HepG2 (cell line): ENCODE results near the gene MYO5A. TPM values are rescaled to one million over a fixed set of nuclear protein-coding genes. Genes with fewer than 3 reads are reported as not detected.

ENCODE experiments used
- ATAC-seq: fragments of 200-7000 bp; cut with Tn5 transposase; 3 replicates; pipeline ENCODE4 v1.9.1; 2020; ENCODE audit warnings: mild to moderate bottlenecking, moderate library complexity
- BruUV-seq: library from RNA; stranded (reverse); fragments of 400-500 nt; replicated peaks from 2 replicates; lab custom pipeline; 2021; lab: Mats Ljungman, UMichigan
- CTCF ChIA-PET: fragments of 300-600 bp; formaldehyde crosslinking; extraction: SDS; loops from one replicate; lab custom pipeline; 2021; ENCODE audit warnings: low total read pairs, inconsistent platforms, low intra/inter-chr PET ratio; lab: Yijun Ruan, JAX
- POLR2A ChIA-PET: fragments of 350-600 bp; sonication (Branson Sonifier 250); formaldehyde crosslinking; loops from one replicate; lab custom pipeline; 2020; ENCODE audit warnings: antibody characterized with exemption, inconsistent platforms; lab: Yijun Ruan, JAX
- DNase-seq: peaks from one replicate; pipeline ENCODE4 v3.0.0-alpha.2; 2015; ENCODE audit warnings: low spot score
- FAIRE-seq: peaks from 3 replicates; lab custom pipeline; 2011; peaks lifted over from hg19 to GRCh38; lab: Jason Lieb, UNC
- H2AFZ ChIP-seq: one replicate; pipeline ENCODE4 v1.6.1; 2011; ENCODE audit warnings: low read length, inconsistent platforms
- H3K27ac ChIP-seq: fragments of 300-600 bp; 3 replicates; pipeline ENCODE4 v1.8.0; 2011; ENCODE audit warnings: mixed run types, mild to moderate bottlenecking, mixed read lengths, low read length, inconsistent platforms; ENCODE audit not compliant: insufficient read depth; ENCODE audit errors: extremely low read length
- H3K27me3 ChIP-seq, 2 experiments: fragments of 200-600 bp in 1 of 2; 2 replicates in 1 of 2; 3 replicates in 1 of 2; pipeline versions ENCODE4 v1.6.0 to v1.8.0; 2011; ENCODE audit warnings: low read length in 2 of 2, mild to moderate bottlenecking in 2 of 2, moderate library complexity in 2 of 2, inconsistent platforms in 1 of 2; ENCODE audit not compliant: insufficient read depth in 2 of 2, control insufficient read depth in 1 of 2
- H3K36me3 ChIP-seq, 2 experiments: fragments of 200-600 bp in 1 of 2; replicated peaks in 1 of 2; 2 replicates in 1 of 2; 3 replicates in 1 of 2; pipeline versions ENCODE4 v1.5.1 to v1.8.0; 2011; ENCODE audit warnings: low read length in 2 of 2, inconsistent platforms in 1 of 2; ENCODE audit not compliant: insufficient read depth in 2 of 2, control insufficient read depth in 1 of 2
- H3K4me1 ChIP-seq: 2 replicates; pipeline ENCODE4 v1.5.1; 2012; ENCODE audit warnings: low read length, inconsistent platforms; ENCODE audit not compliant: insufficient read depth
- H3K4me2 ChIP-seq: 2 replicates; pipeline ENCODE4 v1.6.0; 2011; ENCODE audit warnings: low read depth, low read length, inconsistent platforms
- H3K4me3 ChIP-seq, 3 experiments: fragments of 200-600 bp in 1 of 3; sonication (generic), shearing (Covaris generic) in 1 of 3; replicated peaks in 1 of 3; 2 replicates each; pipeline ENCODE4 v1.5.1; 2011 to 2016; ENCODE audit warnings: low read length in 3 of 3, inconsistent platforms in 2 of 3, low read depth in 2 of 3, mild to moderate bottlenecking in 2 of 3, control low read depth in 1 of 3, mixed read lengths in 1 of 3; ENCODE audit not compliant: insufficient read depth in 1 of 3
- H3K79me2 ChIP-seq: one replicate; pipeline ENCODE4 v1.6.1; 2011; ENCODE audit warnings: low read length, inconsistent platforms; ENCODE audit not compliant: insufficient read depth
- H3K9ac ChIP-seq: 2 replicates; pipeline ENCODE4 v1.6.0; 2011; ENCODE audit warnings: mild to moderate bottlenecking, low read depth, low read length, inconsistent platforms; ENCODE audit not compliant: insufficient read depth
- H3K9me3 ChIP-seq: 2 replicates; pipeline ENCODE4 v1.5.1; 2012; ENCODE audit warnings: mild to moderate bottlenecking, low read length
- H4K20me1 ChIP-seq: 2 replicates; pipeline ENCODE4 v1.6.0; 2011; ENCODE audit warnings: inconsistent platforms, mild to moderate bottlenecking, low read length, moderate library complexity; ENCODE audit not compliant: insufficient read depth
- FLYWCH1 ChIP-seq: sonication (generic); formaldehyde crosslinking; IDR thresholded peaks from 2 replicates; pipeline ENCODE4 v1.8.1; 2023; ENCODE audit warnings: mild to moderate bottlenecking, missing genetic modification reagents
- HMGXB3 ChIP-seq: sonication (generic); formaldehyde crosslinking; IDR thresholded peaks from 2 replicates; pipeline ENCODE4 v1.4.0; 2020; ENCODE audit warnings: missing genetic modification reagents, borderline replicate concordance
- SMAD9 ChIP-seq: sonication (generic); formaldehyde crosslinking; IDR thresholded peaks from 2 replicates; pipeline ENCODE4 v1.5.1; 2020; ENCODE audit warnings: mild to moderate bottlenecking, missing genetic modification reagents
- ZNF75D ChIP-seq: sonication (generic); formaldehyde crosslinking; IDR thresholded peaks from 2 replicates; pipeline ENCODE4 v1.8.1; 2023; ENCODE audit warnings: missing genetic modification reagents, mild to moderate bottlenecking, borderline replicate concordance
- WGBS: methylation state at CpG from one replicate; pipeline ENCODE4 v1.1.6; 2017; ENCODE audit warnings: low lambda C conversion rate; 5-methylcytosine and 5-hydroxymethylcytosine counted together
- in situ Hi-C: cut with HindIII; loops from 2 replicates; pipeline ENCODE4 v1.10.0; 2017; ENCODE audit warnings: low pct_unique_long_range_greater_than_20kb; ENCODE audit not compliant: extremely low pct_ligation_motif_present
- intact Hi-C: fragments of 100-400 bp; cut with micrococcal nuclease; formaldehyde crosslinking; loops from one replicate; pipeline ENCODE4 v1.10.0; 2022; ENCODE audit not compliant: unreplicated experiment
- polyA plus RNA-seq, 8 experiments: library from polyadenylated mRNA; depleted of rRNA in 3 of 8; stranded (reverse) in 7 of 8; unstranded in 1 of 8; fragments of >200 nt; fragmentation: Illumina TruSeq in 4 of 8; extraction: Trizol in 4 of 8; gene quantifications; 2 replicates each; pipeline versions ENCODE4 v1.2.1 to v1.2.3, GENCODE V29; 2011 to 2016; ENCODE audit warnings: low read depth in 4 of 8, missing spikeins in 1 of 8, mixed read lengths in 1 of 8; ENCODE audit not compliant: insufficient read depth in 1 of 8
- total RNA-seq, 5 experiments: library from RNA; depleted of rRNA; stranded (reverse); fragments of >200 nt; fragmentation: Illumina TruSeq; extraction: Trizol; gene quantifications; 2 replicates each; pipeline ENCODE4 v1.2.3, GENCODE V29; 2016; ENCODE audit warnings: low read depth in 1 of 5
- TF ChIP-seq, protein P1 (sequence below): sonication (generic); formaldehyde crosslinking; IDR thresholded peaks from 2 replicates; pipeline ENCODE4 v1.5.0; 2020; ENCODE audit warnings: mild to moderate bottlenecking, missing genetic modification reagents, borderline replicate concordance
- TF ChIP-seq, protein P2 (sequence below): IDR thresholded peaks from 2 replicates; pipeline ENCODE4 v1.6.1; 2018; ENCODE audit warnings: missing genetic modification reagents
- TF ChIP-seq, protein P3 (sequence below): sonication (generic); formaldehyde crosslinking; IDR thresholded peaks from 2 replicates; pipeline ENCODE4 v1.8.1; 2023; ENCODE audit warnings: mild to moderate bottlenecking, moderate library complexity, missing genetic modification reagents

Gene MYO5A
- total and polyA plus RNA-seq, 2 of the 13 experiments (the other 11 are each of a cell fraction or from before 2014, with no cell fraction given), result 2.8 to 4.8 TPM

DNA sequence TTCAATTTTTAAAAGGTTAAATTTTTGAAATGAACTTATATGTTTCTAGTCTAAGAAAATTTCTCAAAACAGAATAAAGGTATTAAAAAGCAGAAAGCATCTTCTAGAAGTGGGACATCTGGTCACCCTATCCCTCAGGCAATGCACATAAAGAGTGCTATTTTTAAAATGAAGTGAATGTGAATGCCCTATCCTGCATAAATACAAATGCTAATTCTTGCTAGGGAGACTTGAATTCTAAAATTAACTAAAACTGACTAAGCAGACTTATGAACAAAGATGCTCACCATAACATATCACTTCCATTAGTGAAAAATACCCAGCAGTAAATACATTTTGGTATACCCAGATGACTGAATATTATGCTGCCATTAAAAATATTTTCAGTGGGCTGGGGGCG is 11.7 kb downstream of the MYO5A start (continued):
- TF ChIP-seq, protein P1, sequence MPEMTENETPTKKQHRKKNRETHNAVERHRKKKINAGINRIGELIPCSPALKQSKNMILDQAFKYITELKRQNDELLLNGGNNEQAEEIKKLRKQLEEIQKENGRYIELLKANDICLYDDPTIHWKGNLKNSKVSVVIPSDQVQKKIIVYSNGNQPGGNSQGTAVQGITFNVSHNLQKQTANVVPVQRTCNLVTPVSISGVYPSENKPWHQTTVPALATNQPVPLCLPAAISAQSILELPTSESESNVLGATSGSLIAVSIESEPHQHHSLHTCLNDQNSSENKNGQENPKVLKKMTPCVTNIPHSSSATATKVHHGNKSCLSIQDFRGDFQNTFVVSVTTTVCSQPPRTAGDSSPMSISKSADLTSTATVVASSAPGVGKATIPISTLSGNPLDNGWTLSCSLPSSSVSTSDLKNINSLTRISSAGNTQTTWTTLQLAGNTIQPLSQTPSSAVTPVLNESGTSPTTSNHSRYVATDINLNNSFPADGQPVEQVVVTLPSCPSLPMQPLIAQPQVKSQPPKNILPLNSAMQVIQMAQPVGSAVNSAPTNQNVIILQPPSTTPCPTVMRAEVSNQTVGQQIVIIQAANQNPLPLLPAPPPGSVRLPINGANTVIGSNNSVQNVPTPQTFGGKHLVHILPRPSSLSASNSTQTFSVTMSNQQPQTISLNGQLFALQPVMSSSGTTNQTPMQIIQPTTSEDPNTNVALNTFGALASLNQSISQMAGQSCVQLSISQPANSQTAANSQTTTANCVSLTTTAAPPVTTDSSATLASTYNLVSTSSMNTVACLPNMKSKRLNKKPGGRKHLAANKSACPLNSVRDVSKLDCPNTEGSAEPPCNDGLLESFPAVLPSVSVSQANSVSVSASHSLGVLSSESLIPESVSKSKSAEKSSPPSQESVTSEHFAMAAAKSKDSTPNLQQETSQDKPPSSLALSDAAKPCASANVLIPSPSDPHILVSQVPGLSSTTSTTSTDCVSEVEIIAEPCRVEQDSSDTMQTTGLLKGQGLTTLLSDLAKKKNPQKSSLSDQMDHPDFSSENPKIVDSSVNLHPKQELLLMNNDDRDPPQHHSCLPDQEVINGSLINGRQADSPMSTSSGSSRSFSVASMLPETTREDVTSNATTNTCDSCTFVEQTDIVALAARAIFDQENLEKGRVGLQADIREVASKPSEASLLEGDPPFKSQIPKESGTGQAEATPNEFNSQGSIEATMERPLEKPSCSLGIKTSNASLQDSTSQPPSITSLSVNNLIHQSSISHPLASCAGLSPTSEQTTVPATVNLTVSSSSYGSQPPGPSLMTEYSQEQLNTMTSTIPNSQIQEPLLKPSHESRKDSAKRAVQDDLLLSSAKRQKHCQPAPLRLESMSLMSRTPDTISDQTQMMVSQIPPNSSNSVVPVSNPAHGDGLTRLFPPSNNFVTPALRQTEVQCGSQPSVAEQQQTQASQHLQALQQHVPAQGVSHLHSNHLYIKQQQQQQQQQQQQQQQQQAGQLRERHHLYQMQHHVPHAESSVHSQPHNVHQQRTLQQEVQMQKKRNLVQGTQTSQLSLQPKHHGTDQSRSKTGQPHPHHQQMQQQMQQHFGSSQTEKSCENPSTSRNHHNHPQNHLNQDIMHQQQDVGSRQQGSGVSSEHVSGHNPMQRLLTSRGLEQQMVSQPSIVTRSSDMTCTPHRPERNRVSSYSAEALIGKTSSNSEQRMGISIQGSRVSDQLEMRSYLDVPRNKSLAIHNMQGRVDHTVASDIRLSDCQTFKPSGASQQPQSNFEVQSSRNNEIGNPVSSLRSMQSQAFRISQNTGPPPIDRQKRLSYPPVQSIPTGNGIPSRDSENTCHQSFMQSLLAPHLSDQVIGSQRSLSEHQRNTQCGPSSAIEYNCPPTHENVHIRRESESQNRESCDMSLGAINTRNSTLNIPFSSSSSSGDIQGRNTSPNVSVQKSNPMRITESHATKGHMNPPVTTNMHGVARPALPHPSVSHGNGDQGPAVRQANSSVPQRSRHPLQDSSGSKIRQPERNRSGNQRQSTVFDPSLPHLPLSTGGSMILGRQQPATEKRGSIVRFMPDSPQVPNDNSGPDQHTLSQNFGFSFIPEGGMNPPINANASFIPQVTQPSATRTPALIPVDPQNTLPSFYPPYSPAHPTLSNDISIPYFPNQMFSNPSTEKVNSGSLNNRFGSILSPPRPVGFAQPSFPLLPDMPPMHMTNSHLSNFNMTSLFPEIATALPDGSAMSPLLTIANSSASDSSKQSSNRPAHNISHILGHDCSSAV (CRISPR knock-in tag), result no peak
- TF ChIP-seq, protein P2, sequence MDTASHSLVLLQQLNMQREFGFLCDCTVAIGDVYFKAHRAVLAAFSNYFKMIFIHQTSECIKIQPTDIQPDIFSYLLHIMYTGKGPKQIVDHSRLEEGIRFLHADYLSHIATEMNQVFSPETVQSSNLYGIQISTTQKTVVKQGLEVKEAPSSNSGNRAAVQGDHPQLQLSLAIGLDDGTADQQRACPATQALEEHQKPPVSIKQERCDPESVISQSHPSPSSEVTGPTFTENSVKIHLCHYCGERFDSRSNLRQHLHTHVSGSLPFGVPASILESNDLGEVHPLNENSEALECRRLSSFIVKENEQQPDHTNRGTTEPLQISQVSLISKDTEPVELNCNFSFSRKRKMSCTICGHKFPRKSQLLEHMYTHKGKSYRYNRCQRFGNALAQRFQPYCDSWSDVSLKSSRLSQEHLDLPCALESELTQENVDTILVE (CRISPR knock-in tag), result no peak

DNA sequence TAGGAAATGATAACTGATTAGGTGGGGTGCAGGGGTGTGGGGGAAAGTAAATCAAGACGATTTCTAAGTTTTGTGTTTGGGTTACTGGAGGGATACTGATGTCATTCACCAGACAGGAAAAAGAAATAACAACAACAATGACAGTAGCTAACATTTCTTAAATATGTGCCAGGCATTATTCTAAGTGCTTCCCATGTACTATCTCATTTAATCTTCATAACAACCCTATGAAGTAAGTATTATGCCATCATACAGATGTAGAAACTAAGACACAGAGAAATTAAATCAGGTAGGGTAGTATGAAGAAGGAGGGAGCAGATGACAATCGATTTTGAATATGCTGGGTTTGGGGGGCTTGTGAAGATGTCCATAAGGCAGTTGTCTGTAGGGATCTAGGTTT is 13.3 kb downstream of the MYO5A start:
- Histone ChIP-seq H3K4me1 (no peaks in the 10 kb centered on the region), H3K4me2 (no peak overlapping the region), H3K36me3 (no peaks in the 10 kb centered on the region), H3K27me3 (no peaks in the 10 kb centered on the region; a peak in 2 of 5 replicates), H3K79me2 (no peaks in the 10 kb centered on the region), H3K9ac (no peak overlapping the region), H3K27ac (no peak overlapping the region), H2AFZ (no peak overlapping the region), H3K9me3 (no peaks in the 10 kb centered on the region), H4K20me1 (no peaks in the 10 kb centered on the region), H3K4me3 (no peak overlapping the region)
- CTCF ChIA-PET, result no interaction called here
- BruUV-seq, result no TSS peak
- POLR2A ChIA-PET, result no interaction called here
- 0% methylated on average over 2 of the region's 2 CpGs for WGBS
- FAIRE-seq (no peak), ATAC-seq (no peak), DNase-seq (no peak)
- in situ Hi-C loops, result no loop called here
- intact Hi-C loops, result no loop called here
- TF ChIP-seq SMAD9 (CRISPR knock-in tag) (no peak), HMGXB3 (CRISPR knock-in tag) (no peak), FLYWCH1 (no peak), ZNF75D (CRISPR knock-in tag) (no peak)
- TF ChIP-seq, protein P3, sequence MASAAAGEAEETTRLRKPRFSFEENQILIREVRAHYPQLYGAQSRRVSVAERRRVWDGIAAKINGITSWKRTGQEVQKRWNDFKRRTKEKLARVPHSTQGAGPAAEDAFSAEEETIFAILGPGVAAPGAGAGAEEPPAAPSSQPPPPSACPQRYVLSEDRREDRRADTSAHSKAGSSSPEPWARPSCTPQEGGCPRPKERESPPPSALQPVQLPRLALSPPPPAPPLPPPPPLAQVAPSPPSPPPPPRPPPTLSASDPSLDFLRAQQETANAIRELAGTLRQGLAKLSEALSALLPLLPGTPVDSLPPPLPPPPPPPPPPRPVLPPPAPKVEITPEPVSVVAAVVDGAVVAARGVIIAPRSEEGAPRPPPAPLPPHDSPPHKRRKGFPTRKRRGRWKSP (CRISPR knock-in tag), result no peak
